HFF-Myc (cell line): Measurements from ENCODE around the gene TMEM131.
"Not testable (repeated sequence)": the region's sequence is repeated elsewhere in the genome, so short reads cannot be mapped to it uniquely, and the experiment has no call there.

ENCODE experiments used
- DNase-seq: peaks from one replicate; pipeline ENCODE4 v3.0.0-alpha.2; 2011; ENCODE audit warnings: low read depth; ENCODE audit errors: extremely low read depth
- H3K4me3 ChIP-seq: replicated peaks from 2 replicates; pipeline ENCODE4 v1.5.1; 2011; ENCODE audit warnings: low read depth, mild to moderate bottlenecking, control low read depth, low read length
- TF ChIP-seq, protein P1 (sequence below): IDR thresholded peaks from 2 replicates; pipeline ENCODE4 v1.5.1; 2012; ENCODE audit warnings: mild to moderate bottlenecking, low read depth, low read length, control low read depth; ENCODE audit errors: missing control alignments

TMEM131 gene, protein sequence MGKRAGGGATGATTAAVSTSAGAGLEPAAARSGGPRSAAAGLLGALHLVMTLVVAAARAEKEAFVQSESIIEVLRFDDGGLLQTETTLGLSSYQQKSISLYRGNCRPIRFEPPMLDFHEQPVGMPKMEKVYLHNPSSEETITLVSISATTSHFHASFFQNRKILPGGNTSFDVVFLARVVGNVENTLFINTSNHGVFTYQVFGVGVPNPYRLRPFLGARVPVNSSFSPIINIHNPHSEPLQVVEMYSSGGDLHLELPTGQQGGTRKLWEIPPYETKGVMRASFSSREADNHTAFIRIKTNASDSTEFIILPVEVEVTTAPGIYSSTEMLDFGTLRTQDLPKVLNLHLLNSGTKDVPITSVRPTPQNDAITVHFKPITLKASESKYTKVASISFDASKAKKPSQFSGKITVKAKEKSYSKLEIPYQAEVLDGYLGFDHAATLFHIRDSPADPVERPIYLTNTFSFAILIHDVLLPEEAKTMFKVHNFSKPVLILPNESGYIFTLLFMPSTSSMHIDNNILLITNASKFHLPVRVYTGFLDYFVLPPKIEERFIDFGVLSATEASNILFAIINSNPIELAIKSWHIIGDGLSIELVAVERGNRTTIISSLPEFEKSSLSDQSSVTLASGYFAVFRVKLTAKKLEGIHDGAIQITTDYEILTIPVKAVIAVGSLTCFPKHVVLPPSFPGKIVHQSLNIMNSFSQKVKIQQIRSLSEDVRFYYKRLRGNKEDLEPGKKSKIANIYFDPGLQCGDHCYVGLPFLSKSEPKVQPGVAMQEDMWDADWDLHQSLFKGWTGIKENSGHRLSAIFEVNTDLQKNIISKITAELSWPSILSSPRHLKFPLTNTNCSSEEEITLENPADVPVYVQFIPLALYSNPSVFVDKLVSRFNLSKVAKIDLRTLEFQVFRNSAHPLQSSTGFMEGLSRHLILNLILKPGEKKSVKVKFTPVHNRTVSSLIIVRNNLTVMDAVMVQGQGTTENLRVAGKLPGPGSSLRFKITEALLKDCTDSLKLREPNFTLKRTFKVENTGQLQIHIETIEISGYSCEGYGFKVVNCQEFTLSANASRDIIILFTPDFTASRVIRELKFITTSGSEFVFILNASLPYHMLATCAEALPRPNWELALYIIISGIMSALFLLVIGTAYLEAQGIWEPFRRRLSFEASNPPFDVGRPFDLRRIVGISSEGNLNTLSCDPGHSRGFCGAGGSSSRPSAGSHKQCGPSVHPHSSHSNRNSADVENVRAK (N-terminal part only)

DNA sequence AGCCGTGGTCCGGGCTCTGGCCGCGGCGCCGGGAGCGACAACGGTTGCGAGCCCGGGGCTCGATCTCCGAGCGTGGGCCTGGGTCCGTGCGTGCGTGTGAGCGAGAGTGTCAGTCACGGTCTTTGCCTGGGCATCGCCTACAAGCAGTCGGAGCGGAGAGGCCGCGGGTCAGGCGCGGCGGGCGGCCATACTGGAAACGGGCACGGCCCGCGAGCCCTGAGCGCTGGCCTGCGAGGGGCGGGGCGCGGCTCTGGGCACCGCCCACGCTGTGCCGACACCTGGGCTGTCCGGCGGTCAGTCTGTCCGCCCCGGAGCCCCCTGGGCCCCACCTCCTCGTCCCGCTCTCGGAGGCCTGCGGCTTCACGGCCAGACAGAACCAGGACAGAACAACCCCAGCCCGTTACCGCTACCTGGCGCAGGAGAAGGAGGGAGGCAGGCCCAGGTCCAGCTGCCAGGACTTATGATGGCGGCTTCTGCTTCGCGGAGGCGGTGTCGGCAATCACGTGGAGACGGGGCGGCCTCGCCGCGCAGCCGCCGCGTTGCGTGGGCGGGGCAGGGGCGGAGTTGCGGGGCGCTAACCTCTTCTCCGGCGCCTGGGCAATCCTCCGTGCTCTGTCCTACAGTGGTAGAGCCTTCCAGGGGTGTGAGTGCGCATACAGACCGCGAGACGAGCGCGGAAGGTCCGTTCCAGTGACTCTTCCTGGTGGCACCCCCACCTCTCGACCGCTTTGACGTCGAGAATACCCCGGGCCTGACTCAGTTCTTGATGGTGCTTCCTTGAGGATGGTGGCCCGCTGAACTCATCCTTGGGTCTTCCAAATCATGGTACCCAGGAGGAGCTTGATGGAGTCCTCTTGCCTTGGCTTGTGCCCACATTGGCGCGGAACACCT lies at the start of gene TMEM131:
TMEM131 (minus strand) TSS at position 215 of the 891 bp plus-strand sequence. CDS start 286 bp downstream, outside the sequence.
- peak within 1 kb of the TSS; percentile 88 for H3K4me3 ChIP-seq
- peak; percentile 72 for DNase-seq
- TF ChIP-seq, protein P1, sequence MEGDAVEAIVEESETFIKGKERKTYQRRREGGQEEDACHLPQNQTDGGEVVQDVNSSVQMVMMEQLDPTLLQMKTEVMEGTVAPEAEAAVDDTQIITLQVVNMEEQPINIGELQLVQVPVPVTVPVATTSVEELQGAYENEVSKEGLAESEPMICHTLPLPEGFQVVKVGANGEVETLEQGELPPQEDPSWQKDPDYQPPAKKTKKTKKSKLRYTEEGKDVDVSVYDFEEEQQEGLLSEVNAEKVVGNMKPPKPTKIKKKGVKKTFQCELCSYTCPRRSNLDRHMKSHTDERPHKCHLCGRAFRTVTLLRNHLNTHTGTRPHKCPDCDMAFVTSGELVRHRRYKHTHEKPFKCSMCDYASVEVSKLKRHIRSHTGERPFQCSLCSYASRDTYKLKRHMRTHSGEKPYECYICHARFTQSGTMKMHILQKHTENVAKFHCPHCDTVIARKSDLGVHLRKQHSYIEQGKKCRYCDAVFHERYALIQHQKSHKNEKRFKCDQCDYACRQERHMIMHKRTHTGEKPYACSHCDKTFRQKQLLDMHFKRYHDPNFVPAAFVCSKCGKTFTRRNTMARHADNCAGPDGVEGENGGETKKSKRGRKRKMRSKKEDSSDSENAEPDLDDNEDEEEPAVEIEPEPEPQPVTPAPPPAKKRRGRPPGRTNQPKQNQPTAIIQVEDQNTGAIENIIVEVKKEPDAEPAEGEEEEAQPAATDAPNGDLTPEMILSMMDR = no peak

DNA sequence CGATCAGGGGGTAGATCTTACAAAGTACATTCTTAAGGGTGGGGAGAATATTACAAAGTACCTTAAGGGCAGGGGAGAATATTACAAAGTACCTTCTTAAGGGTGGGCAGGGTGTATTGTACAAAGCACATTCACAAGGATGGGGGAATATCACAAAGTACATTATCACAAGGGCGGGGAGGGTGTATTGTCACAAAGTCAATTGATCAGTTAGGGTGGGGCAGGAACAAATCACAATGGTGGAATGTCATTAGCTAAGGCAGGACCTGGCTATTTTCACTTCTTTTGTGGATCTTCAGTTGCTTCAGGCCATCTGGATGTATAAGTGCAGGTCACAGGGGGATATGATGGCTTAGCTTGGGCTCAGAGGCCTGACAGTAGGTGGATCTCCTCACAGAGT lies 49.0 kb upstream of the TMEM131 start:
- DNase-seq, H3K4me3 ChIP-seq: not testable (repeated sequence)

DNA sequence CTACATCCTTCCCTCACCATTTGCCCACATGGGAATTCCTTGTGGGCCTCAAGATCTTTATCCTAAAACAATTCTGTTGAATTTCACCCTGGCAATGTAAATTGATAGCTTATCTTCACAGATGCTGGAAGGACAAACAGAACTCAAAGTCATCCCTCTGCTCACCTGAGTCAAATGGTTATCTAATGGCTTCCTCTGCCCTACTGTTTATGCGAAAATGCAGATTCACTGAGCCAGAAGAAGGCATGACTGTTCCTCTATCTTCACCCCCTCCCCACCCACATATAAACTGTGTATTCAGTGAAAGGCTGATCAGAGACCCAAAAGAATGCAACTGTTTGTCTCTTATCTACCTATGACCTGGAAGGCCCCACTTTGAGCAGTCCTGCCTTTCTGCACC lies 47.4 kb upstream of the TMEM131 start:
- H3K4me3 ChIP-seq = no peak overlapping the region
- TF ChIP-seq, protein P1 = no peak
- DNase-seq = no peak

DNA sequence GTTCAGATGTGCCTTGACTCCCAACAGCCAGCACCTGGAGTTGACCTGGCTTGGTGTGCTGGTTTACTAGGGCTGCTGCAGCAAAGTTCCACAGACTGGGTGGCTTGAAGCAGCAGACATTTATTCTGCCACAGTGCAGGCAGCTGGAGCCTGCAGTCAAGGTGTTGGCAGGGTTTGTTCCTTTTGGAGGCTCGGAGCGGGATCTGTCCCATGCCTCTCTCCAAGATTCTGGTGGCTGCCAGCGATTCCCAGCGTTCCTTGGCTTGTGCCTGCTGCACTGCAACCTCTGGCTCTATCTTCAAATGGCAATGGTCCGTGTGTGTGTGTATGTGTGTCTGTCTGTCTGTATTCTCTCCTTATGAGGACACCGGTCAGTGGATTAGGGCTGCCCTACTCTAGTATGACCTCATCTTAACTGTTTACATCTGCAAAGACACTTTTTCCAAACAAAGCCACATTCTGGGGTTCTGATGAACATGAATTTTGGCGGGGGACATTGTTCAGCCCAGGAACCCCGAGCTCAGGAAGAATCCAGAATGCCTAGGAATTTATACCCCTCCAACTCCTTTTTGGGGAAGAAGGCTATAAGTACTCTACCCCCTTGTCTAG lies 44.7 kb upstream of the TMEM131 start:
- TF ChIP-seq, protein P1 = no peak
- no peak for DNase-seq

DNA sequence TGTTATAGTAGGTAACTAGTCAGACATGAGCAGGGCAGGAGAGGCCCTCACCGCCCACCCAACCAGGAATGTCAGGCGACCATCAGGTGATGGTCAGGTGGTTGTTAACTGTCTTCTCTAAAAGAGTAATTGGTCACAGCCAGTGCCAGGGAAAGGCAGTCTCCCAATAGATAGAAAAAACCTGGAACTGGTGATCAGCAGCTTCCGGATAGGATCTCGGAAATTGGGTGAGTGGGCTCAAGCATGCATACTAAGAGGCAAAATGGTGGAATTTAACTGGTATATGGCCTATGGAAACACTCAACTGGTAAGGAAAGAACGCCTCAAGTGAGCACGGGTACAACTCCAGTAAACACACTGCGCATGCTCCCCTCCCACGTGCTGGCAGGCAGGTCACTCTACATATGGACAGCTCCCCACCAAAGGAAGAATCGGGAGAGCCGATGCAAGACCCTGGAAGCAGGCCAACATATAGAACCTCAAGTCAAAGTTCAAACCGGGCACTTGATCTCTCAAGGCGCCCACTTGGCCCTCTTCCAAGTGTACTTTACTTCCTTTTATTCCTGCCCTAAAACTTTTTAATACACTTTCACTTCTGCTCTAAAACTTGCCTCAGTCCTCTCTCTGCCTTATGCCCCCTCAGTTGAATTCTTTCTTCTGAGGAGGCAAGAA lies 43.5 kb upstream of the TMEM131 start:
- TF ChIP-seq, protein P1 = no peak
- DNase-seq = no peak
- H3K4me3 ChIP-seq = no peak overlapping the region

More for the DNA sequence above, 44.7 kb upstream of the TMEM131 start:
- no peak overlapping the region for H3K4me3 ChIP-seq

DNA sequence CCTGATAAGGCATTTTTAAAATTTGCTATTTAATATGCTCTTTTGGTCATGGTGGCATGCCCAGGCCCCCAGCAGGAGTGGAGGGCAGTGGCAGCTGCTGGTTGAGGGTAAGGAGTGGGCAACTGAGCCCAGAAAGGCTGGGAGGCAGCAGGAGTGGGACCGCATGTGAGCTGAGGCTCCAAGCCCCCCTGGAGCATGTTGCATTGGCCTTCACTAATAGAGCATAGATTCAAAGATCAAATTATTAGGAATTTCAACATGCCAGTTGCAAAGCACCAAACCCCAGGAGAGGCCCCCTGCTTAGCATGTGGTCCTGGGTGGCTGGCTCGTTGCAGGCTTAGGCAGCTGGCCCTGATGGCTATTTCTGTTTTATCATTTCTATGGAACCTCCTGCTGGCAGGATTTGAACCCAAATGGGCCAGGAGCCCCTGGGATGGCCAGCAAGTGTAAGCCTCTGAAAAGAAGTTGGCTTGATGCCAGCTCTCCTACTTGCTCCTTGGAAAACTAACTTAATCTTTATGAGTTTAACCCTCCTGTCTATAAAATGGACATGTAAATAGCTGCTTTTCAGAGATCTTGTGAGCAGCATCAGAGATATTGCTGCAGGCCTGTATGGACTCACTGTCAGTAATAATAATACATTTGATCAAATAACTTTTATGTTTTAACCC lies 42.1 kb upstream of the TMEM131 start:
- DNase-seq = no peak
- TF ChIP-seq, protein P1 = no peak
- no peak overlapping the region for H3K4me3 ChIP-seq
